Measurements from ENCODE around the gene PICK1. TPM values are rescaled to one million over a fixed set of nuclear protein-coding genes. Genes with fewer than 3 reads are reported as not detected.
A peak's percentile ranks its signal among the peaks of the same experiment; 100 is the strongest.

PICK1 gene
- total and polyA plus RNA-seq, 2 of the 13 experiments (the other 11 are each of a cell fraction or from before 2014, with no cell fraction given), result 19.3 to 25.3 TPM

DNA sequence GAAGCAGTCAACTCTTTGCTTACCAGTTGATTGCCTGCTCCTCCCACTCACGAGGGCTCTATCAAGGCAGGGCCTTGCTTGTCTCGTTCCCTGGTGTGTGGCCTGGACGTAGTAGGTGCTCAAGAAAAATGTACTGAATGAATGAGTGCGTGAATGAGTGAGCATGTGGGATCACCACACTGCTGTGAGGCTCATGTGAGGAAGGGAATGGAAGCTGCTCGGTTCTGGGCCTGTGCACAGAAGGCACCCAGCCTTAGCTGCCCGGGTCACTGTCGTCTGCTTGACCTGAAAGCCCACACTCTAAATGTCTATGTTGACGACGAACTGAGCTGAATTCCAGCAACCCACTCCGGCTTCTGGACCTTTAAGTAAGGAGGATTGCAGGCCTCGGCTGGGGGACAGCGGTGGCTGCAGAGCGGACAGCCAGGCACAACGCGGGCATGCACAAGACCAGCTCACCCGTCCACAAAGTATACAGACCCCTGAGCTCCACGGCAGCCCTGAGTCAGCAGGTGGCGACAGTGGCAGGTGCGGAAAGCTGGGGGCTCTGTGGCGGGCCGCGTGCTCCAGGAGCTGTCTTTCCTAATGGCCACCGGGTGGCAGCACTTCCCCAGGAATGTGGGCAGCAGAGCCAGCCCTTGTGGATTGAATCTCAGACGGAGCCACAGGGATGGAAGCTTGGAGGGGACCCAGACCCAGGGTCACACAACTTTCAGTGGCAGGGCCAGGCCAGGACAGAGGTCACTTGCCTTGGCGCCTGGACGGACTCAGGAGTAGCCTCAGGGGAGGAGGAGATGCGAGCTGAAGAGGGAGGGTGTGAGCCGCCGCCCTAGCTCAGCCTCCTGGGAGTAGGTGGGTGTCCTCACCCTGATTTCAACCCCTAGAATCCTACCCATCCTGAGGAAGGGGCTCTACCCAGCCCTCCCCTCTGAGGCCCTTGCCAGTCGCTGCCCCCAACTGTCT, 5.0 kb upstream of the PICK1 start (continued):
- TF ChIP-seq RERE (CRISPR knock-in tag; IDR thresholded peaks at IDR 0.05; ENCODE audit: low read depth) (no peak), HNRNPLL (IDR thresholded peaks at IDR 0.05; ENCODE audit: low read depth, low read length, poor library complexity, severe bottlenecking) (peak; percentile 50), MLLT10 (CRISPR knock-in tag; IDR thresholded peaks at IDR 0.05) (no peak), FOXP4 (CRISPR knock-in tag; IDR thresholded peaks at IDR 0.05) (peak; percentile 36; the same call in 1 of the 2 replicates), ZNF557 (CRISPR knock-in tag; IDR thresholded peaks at IDR 0.05) (no peak), MTA1 (CRISPR knock-in tag; IDR thresholded peaks at IDR 0.05; ENCODE audit: borderline replicate concordance) (no peak), STAG1 (CRISPR knock-in tag; IDR thresholded peaks at IDR 0.05) (peak; percentile 100), ZNF678 (CRISPR knock-in tag; IDR thresholded peaks at IDR 0.05) (no peak), DNMT1 (CRISPR knock-in tag; IDR thresholded peaks at IDR 0.05) (peak; percentile 88), ZNF224 (CRISPR knock-in tag; IDR thresholded peaks at IDR 0.05) (0 out of 2 replicates have a peak, but pooled peaks have one; percentile 37), ADNP (CRISPR knock-in tag; IDR thresholded peaks at IDR 0.05) (no peak), ZNF547 (CRISPR knock-in tag; IDR thresholded peaks at IDR 0.05) (peak; percentile 80; the same call in 1 of the 2 replicates), SETDB1 (CRISPR knock-in tag; IDR thresholded peaks at IDR 0.05; ENCODE audit: borderline replicate concordance) (no peak)
- TF ChIP-seq, protein P1, sequence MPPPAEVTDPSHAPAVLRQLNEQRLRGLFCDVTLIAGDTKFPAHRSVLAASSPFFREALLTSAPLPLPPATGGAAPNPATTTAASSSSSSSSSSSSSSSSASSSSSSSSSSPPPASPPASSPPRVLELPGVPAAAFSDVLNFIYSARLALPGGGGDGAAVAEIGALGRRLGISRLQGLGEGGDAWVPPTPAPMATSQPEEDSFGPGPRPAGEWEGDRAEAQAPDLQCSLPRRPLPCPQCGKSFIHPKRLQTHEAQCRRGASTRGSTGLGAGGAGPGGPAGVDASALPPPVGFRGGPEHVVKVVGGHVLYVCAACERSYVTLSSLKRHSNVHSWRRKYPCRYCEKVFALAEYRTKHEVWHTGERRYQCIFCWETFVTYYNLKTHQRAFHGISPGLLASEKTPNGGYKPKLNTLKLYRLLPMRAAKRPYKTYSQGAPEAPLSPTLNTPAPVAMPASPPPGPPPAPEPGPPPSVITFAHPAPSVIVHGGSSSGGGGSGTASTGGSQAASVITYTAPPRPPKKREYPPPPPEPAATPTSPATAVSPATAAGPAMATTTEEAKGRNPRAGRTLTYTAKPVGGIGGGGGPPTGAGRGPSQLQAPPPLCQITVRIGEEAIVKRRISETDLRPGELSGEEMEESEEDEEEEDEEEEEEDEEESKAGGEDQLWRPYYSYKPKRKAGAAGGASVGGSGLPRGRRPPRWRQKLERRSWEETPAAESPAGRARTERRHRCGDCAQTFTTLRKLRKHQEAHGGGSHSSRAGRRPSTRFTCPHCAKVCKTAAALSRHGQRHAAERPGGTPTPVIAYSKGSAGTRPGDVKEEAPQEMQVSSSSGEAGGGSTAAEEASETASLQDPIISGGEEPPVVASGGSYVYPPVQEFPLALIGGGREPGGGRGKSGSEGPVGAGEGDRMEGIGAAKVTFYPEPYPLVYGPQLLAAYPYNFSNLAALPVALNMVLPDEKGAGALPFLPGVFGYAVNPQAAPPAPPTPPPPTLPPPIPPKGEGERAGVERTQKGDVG (CRISPR knock-in tag; IDR thresholded peaks at IDR 0.05; ENCODE audit: borderline replicate concordance), result 0 out of 2 replicates have a peak, but pooled peaks have one; percentile 64
- TF ChIP-seq, protein P2, sequence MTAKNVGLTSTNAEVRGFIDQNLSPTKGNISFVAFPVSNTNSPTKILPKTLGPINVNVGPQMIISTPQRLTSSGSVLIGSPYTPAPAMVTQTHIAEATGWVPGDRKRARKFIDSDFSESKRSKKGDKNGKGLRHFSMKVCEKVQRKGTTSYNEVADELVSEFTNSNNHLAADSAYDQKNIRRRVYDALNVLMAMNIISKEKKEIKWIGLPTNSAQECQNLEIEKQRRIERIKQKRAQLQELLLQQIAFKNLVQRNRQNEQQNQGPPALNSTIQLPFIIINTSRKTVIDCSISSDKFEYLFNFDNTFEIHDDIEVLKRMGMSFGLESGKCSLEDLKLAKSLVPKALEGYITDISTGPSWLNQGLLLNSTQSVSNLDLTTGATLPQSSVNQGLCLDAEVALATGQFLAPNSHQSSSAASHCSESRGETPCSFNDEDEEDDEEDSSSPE (CRISPR knock-in tag; IDR thresholded peaks at IDR 0.05), result peak; percentile 72

Data from HepG2 (cell line).